Measurements from ENCODE around the gene CERCAM.

The CERCAM gene

GRCh38 chr9:128414461-128414860 lies 6.2 kb upstream of the CERCAM start:
- no peak for DNase-seq (ENCODE audit: low spot score)
- peak; percentile 19; the same call in 1 of the 2 replicates for TF ChIP-seq CTCF (conservative IDR thresholded peaks at IDR 0.05; ENCODE audit: low read depth)
- POLR2A ChIA-PET (ENCODE audit: low non-redundant PET): no interaction called here
- H3K27ac ChIP-seq: no peak overlapping the region
- CTCF ChIA-PET: interaction anchor here (0.9 kb wide), 1 partner anchor 53 kb away, joined by 6 read pairs; no protein-coding TSS in a partner anchor

DNA sequence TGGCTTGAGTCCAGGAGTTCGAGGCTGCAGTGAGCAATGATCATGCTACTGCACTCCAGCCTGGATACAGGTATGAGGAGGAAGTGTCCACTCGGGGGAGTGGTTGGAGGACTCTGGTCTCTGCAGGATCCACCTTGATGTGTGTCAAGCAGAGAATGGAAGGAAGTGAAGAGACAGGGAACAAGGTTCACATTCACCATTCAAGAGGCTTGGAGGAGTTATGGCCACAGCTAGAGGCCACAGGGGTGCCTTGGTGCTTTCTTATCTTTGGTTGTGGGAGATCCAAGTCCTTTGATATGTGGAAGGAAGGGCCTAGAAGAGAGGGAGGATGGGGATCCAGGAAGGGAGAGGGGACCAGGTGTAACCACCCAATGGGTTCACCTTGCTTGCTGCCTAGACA lies 5.4 kb upstream of the CERCAM start:
- H3K27ac ChIP-seq: no peak overlapping the region
- ChIA-PET POLR2A (ENCODE audit: low non-redundant PET) (no interaction called here), CTCF (interaction anchor here (0.6 to 1.3 kb wide), 2 partner anchors 28 to 203 kb away, joined by 3 to 6 read pairs; no protein-coding TSS in a partner anchor)
- no peak for TF ChIP-seq CTCF (conservative IDR thresholded peaks at IDR 0.05; ENCODE audit: low read depth)
- no peak for DNase-seq (ENCODE audit: low spot score)

- no peak overlapping the region for H3K27ac ChIP-seq
- no peak for DNase-seq (ENCODE audit: low spot score)
- TF ChIP-seq CTCF (conservative IDR thresholded peaks at IDR 0.05; ENCODE audit: low read depth): no peak
- ChIA-PET CTCF (interaction anchor here (1.3 kb wide), 1 partner anchor 29 kb away, joined by 6 read pairs; no protein-coding TSS in a partner anchor), POLR2A (ENCODE audit: low non-redundant PET) (no interaction called here)
These were observed 4.6 kb upstream of the CERCAM start for GRCh38 chr9:128416014-128416413.

GRCh38 chr9:128416432-128417019 lies 4.1 kb upstream of the CERCAM start:
- TF ChIP-seq CTCF (conservative IDR thresholded peaks at IDR 0.05; ENCODE audit: low read depth): no peak
- H3K27ac ChIP-seq: no peak overlapping the region
- ChIA-PET CTCF (interaction anchor here (1.3 kb wide), 1 partner anchor 29 kb away, joined by 6 read pairs; no protein-coding TSS in a partner anchor), POLR2A (ENCODE audit: low non-redundant PET) (no interaction called here)
- DNase-seq (ENCODE audit: low spot score): no peak

DNA sequence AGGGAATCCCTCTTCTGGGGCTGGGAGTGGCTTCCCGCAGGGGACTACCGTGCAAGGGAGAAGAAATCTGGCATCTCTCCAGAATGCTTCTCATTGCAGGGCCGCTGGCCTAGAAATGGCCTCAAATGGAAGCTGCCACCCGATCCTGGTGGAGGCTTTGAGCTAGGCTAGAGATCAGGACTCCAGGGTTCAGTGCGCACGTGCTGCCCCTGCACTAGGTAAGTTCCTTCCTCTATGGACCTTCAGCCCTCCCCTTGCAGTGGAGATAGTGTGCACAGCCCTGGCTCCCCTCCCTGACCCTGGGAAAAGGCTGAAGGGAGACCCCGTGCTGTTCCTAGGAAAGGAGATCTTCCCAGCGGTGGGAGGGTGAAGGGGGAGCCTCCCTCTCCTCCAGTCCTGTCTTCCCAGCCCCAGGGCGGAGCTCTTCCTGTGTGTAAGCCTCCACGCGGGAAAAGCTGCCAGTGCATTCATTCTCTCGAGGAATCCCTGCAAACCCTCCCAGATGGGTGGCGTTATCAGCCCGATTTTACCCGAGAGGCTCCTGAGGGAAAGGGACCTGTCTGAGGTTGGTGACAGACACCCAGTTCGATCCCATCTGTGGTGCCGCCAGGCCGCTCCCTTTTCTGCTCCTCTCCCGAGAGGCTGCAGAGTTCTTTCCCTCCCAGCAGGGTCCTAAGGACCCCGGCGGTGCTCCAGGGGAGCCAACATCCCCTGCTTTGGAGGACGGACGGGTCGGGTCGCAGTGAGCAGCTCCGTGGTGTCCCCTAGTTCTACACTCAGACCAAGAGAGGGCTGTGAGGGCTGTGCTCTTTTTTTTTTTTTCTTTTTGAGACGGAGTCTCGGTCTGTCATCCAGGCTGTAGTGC lies 1.4 kb upstream of the CERCAM start:
- DNase-seq (ENCODE audit: low spot score): no peak
- CTCF ChIA-PET: interaction anchor here (0.5 to 3.2 kb wide), 16 partner anchors 8 to 418 kb away, joined by 3 to 26 read pairs (median 4); partner anchors contain the start of gene ODF2
- POLR2A ChIA-PET (ENCODE audit: low non-redundant PET): interaction anchor here (0.6 kb wide), 1 partner anchor 32 kb away, joined by 3 read pairs; no protein-coding TSS in a partner anchor
- peak overlapping the region; percentile 80 for H3K27ac ChIP-seq
- no peak for TF ChIP-seq CTCF (conservative IDR thresholded peaks at IDR 0.05; ENCODE audit: low read depth)

- H3K27ac ChIP-seq: peak overlapping the region; percentile 80
- peak; percentile 87 for DNase-seq (ENCODE audit: low spot score)
- CTCF ChIA-PET: interaction anchor here (0.5 to 3.2 kb wide), 19 partner anchors 9 to 418 kb away, joined by 3 to 26 read pairs (median 4); partner anchors contain the start of gene ODF2
- POLR2A ChIA-PET (ENCODE audit: low non-redundant PET): no interaction called here
- TF ChIP-seq CTCF (conservative IDR thresholded peaks at IDR 0.05; ENCODE audit: low read depth): peak; percentile 99
These were observed 502 bp upstream of the CERCAM start for GRCh38 chr9:128420060-128420650.
